HepG2 (cell line): ENCODE results near the gene C16orf54. TPM values are rescaled to one million over a fixed set of nuclear protein-coding genes. Genes with fewer than 3 reads are reported as not detected.

ENCODE experiments used
- CEBPB ChIP-seq: IDR thresholded peaks from 2 replicates; pipeline ENCODE4 v1.6.1; 2011; ENCODE audit warnings: low read depth, low read length, improper control_type of control experiment, borderline replicate concordance
- HDAC2 ChIP-seq: sonication (generic); formaldehyde crosslinking; IDR thresholded peaks from 2 replicates; pipeline ENCODE4 v1.4.0; 2020; ENCODE audit warnings: missing genetic modification reagents
- HNRNPL ChIP-seq: fragments of 200-400 bp; formaldehyde crosslinking; IDR thresholded peaks from 2 replicates; pipeline ENCODE4 v1.6.1; 2017; ENCODE audit warnings: mild to moderate bottlenecking, low read depth, low read length
- KLF12 ChIP-seq: sonication (generic); formaldehyde crosslinking; IDR thresholded peaks from 2 replicates; pipeline ENCODE4 v1.4.0; 2020; ENCODE audit warnings: missing genetic modification reagents, borderline replicate concordance
- MLLT10 ChIP-seq: sonication (generic); formaldehyde crosslinking; IDR thresholded peaks from 2 replicates; pipeline ENCODE4 v1.4.0; 2020; ENCODE audit warnings: missing genetic modification reagents
- NFIB ChIP-seq: sonication (generic); formaldehyde crosslinking; IDR thresholded peaks from 2 replicates; pipeline ENCODE4 v1.9.0; 2021; ENCODE audit warnings: missing genetic modification reagents, mild to moderate bottlenecking, borderline replicate concordance
- NR0B2 ChIP-seq: sonication (generic); formaldehyde crosslinking; IDR thresholded peaks from 2 replicates; pipeline ENCODE4 v1.4.0; 2020; ENCODE audit warnings: mild to moderate bottlenecking, missing genetic modification reagents
- PHB2 ChIP-seq: fragments of 450-650 bp; IDR thresholded peaks from 2 replicates; pipeline ENCODE4 v1.6.1; 2018; ENCODE audit not compliant: partially characterized antibody
- THAP7 ChIP-seq: sonication (generic); formaldehyde crosslinking; IDR thresholded peaks from 2 replicates; pipeline ENCODE4 v1.8.1; 2023; ENCODE audit warnings: mild to moderate bottlenecking, missing genetic modification reagents
- ZBTB38 ChIP-seq: sonication (generic); formaldehyde crosslinking; IDR thresholded peaks from 2 replicates; pipeline ENCODE4 v1.5.1; 2020; ENCODE audit warnings: mild to moderate bottlenecking, missing genetic modification reagents
- ZFP41 ChIP-seq: sonication (generic); formaldehyde crosslinking; IDR thresholded peaks from 2 replicates; pipeline ENCODE4 v1.4.0; 2020; ENCODE audit warnings: mild to moderate bottlenecking, missing genetic modification reagents, borderline replicate concordance
- ZNF264 ChIP-seq: sonication (generic); formaldehyde crosslinking; IDR thresholded peaks from 2 replicates; pipeline ENCODE4 v1.4.0; 2020; ENCODE audit warnings: missing genetic modification reagents
- ZNF333 ChIP-seq: sonication (generic); formaldehyde crosslinking; IDR thresholded peaks from 2 replicates; pipeline ENCODE4 v1.4.0; 2020; ENCODE audit warnings: mild to moderate bottlenecking, missing genetic modification reagents, borderline replicate concordance
- ZNF354B ChIP-seq: sonication (generic); formaldehyde crosslinking; IDR thresholded peaks from 2 replicates; pipeline ENCODE4 v1.8.0; 2022; ENCODE audit warnings: mild to moderate bottlenecking, missing genetic modification reagents
- ZNF512B ChIP-seq: sonication (generic); formaldehyde crosslinking; IDR thresholded peaks from 2 replicates; pipeline ENCODE4 v1.5.1; 2020; ENCODE audit warnings: missing genetic modification reagents, mild to moderate bottlenecking, borderline replicate concordance
- ZNF580 ChIP-seq: IDR thresholded peaks from 2 replicates; pipeline ENCODE4 v1.6.1; 2016; ENCODE audit warnings: low read depth, borderline replicate concordance
- ZNF891 ChIP-seq: sonication (generic); formaldehyde crosslinking; IDR thresholded peaks from 2 replicates; pipeline ENCODE4 v1.5.0; 2020; ENCODE audit warnings: mild to moderate bottlenecking, missing genetic modification reagents
- polyA plus RNA-seq, 8 experiments: library from polyadenylated mRNA; depleted of rRNA in 3 of 8; stranded (reverse) in 7 of 8; unstranded in 1 of 8; fragments of >200 nt; fragmentation: Illumina TruSeq in 4 of 8; extraction: Trizol in 4 of 8; gene quantifications; 2 replicates each; pipeline versions ENCODE4 v1.2.1 to v1.2.3, GENCODE V29; 2011 to 2016; ENCODE audit warnings: low read depth in 4 of 8, missing spikeins in 1 of 8, mixed read lengths in 1 of 8; ENCODE audit not compliant: insufficient read depth in 1 of 8
- total RNA-seq, 5 experiments: library from RNA; depleted of rRNA; stranded (reverse); fragments of >200 nt; fragmentation: Illumina TruSeq; extraction: Trizol; gene quantifications; 2 replicates each; pipeline ENCODE4 v1.2.3, GENCODE V29; 2016; ENCODE audit warnings: low read depth in 1 of 5
- TF ChIP-seq, protein P1 (sequence below): sonication (generic); formaldehyde crosslinking; IDR thresholded peaks from 2 replicates; pipeline ENCODE4 v1.4.0; 2020; ENCODE audit warnings: missing genetic modification reagents, borderline replicate concordance
- TF ChIP-seq, protein P2 (sequence below): sonication (generic); formaldehyde crosslinking; IDR thresholded peaks from 2 replicates; pipeline ENCODE4 v1.5.0; 2020; ENCODE audit warnings: mild to moderate bottlenecking, missing genetic modification reagents, moderate library complexity

Gene C16orf54
- total and polyA plus RNA-seq, 2 of the 13 experiments (the other 11 are each of a cell fraction or from before 2014, with no cell fraction given) = not detected

DNA sequence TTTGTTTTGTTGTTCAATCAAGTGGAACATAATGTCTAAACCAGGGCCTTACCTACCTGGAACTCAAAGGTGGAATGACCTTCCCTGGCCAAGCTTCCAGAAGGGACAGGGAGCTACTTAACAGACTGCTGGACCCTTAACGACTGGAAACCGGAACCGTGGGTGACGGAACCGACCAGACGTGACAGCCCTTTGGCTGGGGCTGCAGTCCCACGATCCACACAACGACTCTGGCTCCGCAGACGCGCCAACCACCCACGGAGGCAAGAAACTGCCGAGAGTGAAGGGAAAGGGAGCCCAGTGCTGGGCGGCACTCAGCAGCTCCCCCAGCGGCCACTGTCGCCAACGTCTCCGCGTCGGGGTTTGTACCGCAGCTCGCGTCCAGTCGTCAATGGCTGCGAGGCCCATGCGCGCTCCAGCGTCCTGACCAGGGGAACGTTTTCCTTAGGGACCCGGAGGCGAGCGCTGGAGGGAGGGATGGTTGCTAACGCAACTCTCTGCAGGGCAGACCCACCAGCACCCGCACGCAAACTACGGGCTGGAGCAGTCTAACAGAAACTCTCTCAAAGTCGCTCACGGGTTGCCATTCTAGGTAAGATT lies 39.2 kb upstream of the C16orf54 start (continued):
- TF ChIP-seq, protein P1, sequence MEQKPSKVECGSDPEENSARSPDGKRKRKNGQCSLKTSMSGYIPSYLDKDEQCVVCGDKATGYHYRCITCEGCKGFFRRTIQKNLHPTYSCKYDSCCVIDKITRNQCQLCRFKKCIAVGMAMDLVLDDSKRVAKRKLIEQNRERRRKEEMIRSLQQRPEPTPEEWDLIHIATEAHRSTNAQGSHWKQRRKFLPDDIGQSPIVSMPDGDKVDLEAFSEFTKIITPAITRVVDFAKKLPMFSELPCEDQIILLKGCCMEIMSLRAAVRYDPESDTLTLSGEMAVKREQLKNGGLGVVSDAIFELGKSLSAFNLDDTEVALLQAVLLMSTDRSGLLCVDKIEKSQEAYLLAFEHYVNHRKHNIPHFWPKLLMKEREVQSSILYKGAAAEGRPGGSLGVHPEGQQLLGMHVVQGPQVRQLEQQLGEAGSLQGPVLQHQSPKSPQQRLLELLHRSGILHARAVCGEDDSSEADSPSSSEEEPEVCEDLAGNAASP (CRISPR knock-in tag) = peak; percentile 63; the same call in 1 of the 2 replicates
- TF ChIP-seq HDAC2 (CRISPR knock-in tag) (peak; percentile 77; the same call in 1 of the 2 replicates), ZFP41 (CRISPR knock-in tag) (no peak), ZNF580 (CRISPR knock-in tag) (peak; percentile 85; the same call in 1 of the 2 replicates), THAP7 (CRISPR knock-in tag) (no peak), PHB2 (no peak), NR0B2 (no peak), HNRNPL (0 out of 2 replicates have a peak, but pooled peaks have one; percentile 41), ZNF891 (CRISPR knock-in tag) (peak; percentile 69; the same call in 1 of the 2 replicates), KLF12 (CRISPR knock-in tag) (no peak), ZNF512B (CRISPR knock-in tag) (0 out of 2 replicates have a peak, but pooled peaks have one; percentile 46), NFIB (CRISPR knock-in tag) (no peak), CEBPB (no peak), ZNF264 (no peak), ZBTB38 (CRISPR knock-in tag) (peak; percentile 99), ZNF354B (CRISPR knock-in tag) (no peak), MLLT10 (CRISPR knock-in tag) (no peak), ZNF333 (CRISPR knock-in tag) (no peak)
- TF ChIP-seq, protein P2, sequence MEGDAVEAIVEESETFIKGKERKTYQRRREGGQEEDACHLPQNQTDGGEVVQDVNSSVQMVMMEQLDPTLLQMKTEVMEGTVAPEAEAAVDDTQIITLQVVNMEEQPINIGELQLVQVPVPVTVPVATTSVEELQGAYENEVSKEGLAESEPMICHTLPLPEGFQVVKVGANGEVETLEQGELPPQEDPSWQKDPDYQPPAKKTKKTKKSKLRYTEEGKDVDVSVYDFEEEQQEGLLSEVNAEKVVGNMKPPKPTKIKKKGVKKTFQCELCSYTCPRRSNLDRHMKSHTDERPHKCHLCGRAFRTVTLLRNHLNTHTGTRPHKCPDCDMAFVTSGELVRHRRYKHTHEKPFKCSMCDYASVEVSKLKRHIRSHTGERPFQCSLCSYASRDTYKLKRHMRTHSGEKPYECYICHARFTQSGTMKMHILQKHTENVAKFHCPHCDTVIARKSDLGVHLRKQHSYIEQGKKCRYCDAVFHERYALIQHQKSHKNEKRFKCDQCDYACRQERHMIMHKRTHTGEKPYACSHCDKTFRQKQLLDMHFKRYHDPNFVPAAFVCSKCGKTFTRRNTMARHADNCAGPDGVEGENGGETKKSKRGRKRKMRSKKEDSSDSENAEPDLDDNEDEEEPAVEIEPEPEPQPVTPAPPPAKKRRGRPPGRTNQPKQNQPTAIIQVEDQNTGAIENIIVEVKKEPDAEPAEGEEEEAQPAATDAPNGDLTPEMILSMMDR (CRISPR knock-in tag) = peak; percentile 97
